Stimulated activated CD4-positive, alpha-beta T cell treated with anti-CD3 and anti-CD28 coated beads, Interleukin-1b, Interleukin-23, amount 100 ng/mL, for 48 hours (primary cell): ENCODE measurements around the gene MMP8.

Experiments used
- DNase-seq: peaks from one replicate; pipeline ENCODE4 v3.0.0-alpha.2; 2020

The MMP8 gene

GRCh38 chr11:102719620-102720277, 5.0 kb downstream of the MMP8 start:
- no peak for DNase-seq

- no peak for DNase-seq
These were observed 7.5 kb downstream of the MMP8 start for GRCh38 chr11:102717280-102717679.

DNA sequence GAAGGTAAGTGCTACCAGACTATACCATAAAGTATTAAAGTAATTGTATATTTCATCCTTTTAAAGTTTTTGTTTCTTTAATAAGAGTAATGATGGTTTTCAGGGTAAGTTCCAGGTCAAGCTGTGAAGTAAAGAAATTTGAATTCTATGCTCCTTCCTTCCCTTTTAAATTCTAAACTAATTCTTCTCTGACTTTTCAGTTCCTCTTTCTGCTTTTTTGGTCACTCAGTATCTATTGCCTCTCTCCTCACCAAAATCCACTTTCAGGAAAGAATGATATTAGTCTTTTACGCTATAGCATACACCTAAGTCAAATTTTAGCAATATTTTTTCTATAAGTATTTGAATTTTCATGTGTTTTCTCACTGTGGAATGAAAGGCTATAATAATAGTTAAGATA, 8.2 kb downstream of the MMP8 start:
- no peak for DNase-seq

DNA sequence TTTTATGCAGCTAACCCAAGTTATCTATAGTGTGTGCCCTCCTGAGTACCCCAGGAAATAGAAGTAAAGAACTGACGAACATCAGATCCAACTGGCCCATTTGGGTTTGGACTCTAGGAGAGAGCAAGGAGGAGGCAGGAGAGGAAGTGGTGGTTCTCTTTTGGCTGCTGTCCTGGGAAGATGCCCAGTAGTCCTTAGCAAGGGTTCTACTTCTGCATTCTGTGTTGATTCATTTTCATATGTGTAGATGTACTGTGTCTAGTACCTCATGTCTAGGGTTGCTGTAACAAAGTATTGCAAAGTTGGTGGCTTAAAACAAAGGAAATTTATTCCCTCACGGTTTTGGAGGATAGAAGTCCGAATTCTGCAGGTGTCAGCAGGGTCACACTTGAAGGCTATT, 12.6 kb downstream of the MMP8 start:
- no peak for DNase-seq

- no peak for DNase-seq
These were observed 15.4 kb downstream of the MMP8 start for GRCh38 chr11:102709201-102709945.

DNA sequence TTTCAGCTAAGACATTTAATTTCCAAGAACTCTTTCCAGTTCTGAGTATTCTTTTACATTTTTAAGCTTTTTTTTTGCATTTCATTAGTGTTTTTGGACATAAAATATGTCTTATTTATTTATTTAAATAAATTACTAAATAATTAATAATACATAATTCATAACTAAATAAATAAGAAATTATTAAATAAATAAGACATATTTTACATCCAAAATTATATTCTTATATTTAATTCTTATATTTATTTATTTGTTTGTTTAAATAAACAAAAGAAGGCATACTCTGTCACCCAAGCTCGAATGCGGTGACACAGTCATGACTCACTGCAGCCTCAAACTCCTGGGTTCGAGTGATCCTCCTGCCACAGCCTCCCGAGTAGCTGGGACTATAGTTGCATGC, 16.1 kb downstream of the MMP8 start:
- DNase-seq = no peak

DNA sequence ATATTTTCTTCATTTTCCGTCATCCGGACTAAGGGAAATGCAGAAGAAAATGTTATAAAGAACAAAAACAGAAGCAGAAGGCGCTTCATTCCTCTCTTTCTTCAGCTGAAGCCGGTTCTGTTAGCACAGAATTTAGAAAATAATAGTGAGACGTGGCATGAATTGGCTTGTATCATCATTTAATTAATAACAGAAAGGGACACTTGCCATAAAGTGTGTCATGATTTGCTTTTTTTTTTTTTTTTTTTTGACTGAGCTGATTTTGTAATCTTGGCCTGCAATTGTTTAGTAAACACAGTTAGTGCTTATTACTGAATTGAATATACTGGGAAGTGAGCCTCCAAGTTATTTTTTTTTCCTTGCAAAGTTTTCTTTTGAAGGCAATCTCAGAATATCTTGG, 19.1 kb downstream of the MMP8 start, which contains the start of gene MMP27:
TSS of gene MMP27 (minus strand) at position 144 of the 400 bp plus-strand sequence. CDS start at position 89, 55 bp downstream.
- DNase-seq = no peak

GRCh38 chr11:102704841-102705240, 19.9 kb downstream of the MMP8 start:
- no peak for DNase-seq

DNA sequence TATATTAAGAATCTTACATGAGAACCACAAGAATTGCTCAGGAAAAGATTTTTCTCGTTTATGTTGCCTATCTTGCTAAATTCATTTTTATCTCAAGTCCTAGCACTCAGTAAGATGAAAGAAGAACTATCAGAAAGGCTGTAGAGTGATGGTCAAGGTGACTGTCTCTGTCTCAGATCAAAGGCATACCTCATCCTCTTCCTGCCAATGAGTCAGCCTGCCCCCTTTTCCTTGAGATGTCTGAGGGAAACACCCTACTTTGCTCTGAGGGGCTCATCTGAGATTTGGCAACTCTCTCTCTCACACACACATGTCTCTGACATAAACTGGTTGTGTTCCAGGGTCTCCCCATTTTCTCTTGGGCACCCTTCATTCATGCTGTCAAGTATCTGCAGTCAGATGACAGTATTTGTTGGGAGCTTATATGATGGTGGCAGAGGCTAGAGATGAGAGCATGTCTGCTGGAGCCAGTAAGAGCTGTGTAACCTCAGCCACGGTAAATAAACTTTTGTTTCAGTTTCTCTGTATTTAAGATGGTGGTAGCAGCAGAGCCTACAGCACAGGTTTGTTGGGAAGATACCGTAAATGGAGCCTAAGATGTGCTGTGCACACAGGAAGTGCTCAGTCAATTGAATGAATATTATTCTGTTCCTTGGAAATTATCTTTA, 20.8 kb downstream of the MMP8 start:
- DNase-seq = no peak

- DNase-seq = no peak
These were observed 29.6 kb downstream of the MMP8 start for GRCh38 chr11:102695201-102695600.

DNA sequence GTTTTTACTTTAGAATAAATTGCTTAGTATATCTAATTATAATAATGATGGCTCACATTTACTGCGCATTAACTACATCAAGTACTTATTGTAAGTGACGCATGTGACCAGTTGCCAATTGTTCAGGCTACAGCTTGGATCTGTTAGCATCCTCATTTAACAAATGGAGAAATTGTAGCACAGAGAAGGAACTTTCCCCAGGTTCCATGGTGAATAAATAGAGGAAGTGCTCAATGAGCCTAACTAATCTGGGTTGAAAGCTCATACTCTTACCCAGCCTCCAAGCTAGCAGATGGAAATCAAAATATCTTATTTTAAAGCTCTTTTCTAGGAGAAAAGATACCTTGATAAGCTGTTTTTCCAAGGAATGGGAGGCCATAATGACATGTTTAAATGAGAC, 39.0 kb downstream of the MMP8 start:
- no peak for DNase-seq

DNA sequence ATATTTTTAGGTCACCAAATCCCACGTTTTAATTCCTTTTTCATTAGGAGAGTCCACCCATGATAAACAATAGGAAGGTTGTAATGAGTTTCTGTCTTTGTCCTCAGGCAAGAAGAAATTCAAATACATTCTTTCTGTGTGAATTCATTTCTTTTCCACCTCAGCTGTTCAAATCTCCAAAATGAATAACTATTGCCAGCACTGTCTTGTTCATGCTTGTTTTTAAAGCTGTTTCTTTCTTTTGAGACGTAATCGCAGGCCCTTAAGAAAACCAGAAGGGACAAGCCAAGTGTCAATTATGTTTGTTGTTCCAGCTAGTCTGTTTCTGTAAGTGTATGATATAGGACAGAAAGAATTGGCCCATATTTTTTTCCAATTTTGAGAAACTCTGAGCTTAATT, 39.4 kb downstream of the MMP8 start:
- no peak for DNase-seq

GRCh38 chr11:102683277-102683676, 41.5 kb downstream of the MMP8 start:
- DNase-seq = no peak

GRCh38 chr11:102680945-102681344, 43.8 kb downstream of the MMP8 start:
- DNase-seq = no peak

DNA sequence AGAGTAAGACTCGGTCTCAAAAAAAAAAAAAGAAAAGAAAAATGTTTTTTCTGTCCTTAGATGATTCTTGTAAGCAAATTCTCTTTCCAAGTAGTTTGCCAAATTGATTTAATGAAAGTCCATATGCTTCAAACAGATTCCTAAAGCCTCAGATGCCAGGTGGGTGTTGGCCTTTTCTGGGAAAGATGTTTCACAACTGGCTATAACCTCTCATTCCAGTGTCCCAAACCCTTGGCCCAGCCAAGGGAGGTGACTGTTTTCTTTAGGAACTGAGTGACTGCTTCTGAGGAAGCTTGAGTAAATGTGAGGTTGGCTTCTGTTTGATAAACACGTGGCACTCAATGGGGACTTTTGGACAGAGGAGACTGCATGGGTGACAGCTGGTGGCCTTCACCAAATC, 46.7 kb downstream of the MMP8 start:
- no peak for DNase-seq

DNA sequence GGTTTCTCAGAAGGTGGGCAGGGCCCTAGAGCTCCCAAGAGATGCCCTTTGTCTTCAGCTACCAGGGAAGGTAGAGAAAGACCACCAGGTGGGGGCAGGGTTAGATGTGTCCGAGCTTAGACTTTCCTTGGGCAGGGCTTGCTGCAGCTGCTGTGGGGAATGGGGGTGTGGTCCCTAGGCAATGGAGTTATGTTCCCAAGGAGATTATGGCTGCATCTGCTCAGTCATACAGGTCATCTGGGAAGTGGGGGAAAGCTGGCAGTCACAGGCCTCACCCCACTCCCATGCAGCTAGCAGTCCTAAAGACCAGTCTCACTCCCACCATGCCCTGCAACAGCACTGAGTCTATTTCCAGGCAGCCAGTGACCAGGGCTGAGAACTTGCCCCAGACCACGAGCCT, 48.7 kb downstream of the MMP8 start:
- no peak for DNase-seq

GRCh38 chr11:102669664-102670063, 55.1 kb downstream of the MMP8 start:
- no peak for DNase-seq

- DNase-seq = no peak
These were observed 58.3 kb downstream of the MMP8 start for GRCh38 chr11:102666331-102666957.

DNA sequence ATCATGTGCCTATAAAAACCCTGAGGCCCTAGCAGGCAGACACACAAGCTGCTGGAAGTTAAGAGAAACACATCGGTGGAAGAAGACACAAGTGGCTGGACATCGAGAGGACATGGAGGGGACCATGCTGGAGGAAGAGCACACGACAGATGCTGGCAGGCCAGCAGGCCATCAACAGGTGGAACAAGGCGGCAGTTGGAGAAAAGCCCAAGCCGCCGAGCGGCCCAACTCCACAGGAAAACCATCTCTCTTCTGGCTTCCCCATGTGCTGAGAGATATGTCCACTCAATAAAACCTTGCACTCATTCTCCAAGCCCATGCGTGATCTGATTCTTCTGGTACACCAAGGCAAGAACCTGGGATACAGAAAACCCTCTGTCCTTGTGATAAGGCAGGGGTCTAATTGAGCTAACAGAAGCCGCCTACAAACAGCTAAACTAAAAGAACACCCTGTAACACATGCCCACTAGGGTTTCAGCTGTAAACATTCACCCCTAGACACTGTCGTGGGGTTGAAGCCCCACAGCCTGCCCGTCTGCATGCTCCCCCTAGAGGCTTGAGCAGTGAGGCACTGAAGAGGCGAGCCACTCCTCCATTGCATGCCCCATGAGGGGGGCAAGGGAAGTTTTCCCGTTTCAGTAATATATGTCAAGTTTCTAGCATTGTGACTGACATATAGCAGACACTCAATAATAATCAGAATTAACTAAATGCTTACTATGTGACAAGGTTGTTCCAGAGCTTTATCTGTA, 60.6 kb downstream of the MMP8 start:
- peak; percentile 19 for DNase-seq

- DNase-seq = no peak
These were observed 62.1 kb downstream of the MMP8 start for GRCh38 chr11:102662607-102663006.
